ENCODE measurements around the gene MELTF.

The MELTF gene

GRCh38 chr3:196995027-196995426, 34.6 kb downstream of the MELTF start:
- no peak for DNase-seq (ENCODE audit: low spot score)
- no peak for FAIRE-seq

- DNase-seq (ENCODE audit: low spot score) (no peak), FAIRE-seq (no peak)
Observed at GRCh38 chr3:196994056-196994455, 35.6 kb downstream of the MELTF start.

- no peak for DNase-seq (ENCODE audit: low spot score)
- no peak for FAIRE-seq
Observed at GRCh38 chr3:196992461-196993065, 37.1 kb downstream of the MELTF start.

DNA sequence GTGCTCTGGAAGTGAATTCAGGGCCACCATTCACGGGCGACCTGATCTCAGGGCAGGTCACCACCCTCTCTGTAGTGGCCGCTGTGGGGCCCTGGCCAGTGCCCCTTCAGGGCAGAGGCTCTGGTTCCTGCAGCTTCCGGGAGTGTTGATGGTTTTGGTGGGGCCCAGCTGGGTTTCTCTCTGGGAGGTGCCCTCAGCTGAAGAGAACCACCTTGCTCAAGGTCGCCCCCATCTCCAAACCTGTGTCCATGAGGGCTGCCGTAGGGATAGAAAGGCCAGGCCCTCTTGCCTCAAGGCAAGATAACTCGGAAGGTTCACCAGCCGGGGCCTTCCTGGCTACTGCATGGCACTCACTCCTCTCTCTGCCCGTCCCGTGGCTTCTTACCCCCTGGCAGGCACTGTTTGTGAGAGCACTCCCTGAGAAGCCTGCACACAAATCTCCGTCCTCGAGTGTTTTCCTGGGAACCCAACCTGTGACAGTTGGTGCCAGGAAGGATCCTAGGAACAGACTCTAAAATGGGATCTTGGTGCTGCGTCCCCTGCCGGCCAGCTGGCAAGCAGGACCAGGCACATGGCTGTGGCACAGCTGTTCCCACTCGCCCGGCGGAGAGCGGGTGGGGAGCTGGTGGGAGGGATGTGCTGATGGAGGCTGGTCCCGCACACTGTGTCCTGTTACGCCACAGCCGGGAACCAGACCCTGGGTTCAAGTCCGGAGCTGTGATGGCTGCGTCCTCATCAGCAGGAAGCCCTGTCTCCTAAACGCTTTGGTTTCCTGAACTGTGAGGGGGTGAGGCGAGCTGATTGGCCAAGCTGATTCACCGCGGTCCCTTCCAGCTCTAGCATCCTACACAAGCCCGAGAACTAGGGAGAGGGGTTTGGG, 37.8 kb downstream of the MELTF start:
- no peak for FAIRE-seq
- no peak for DNase-seq (ENCODE audit: low spot score)

GRCh38 chr3:196990601-196991007, 39.0 kb downstream of the MELTF start:
- FAIRE-seq (no peak), DNase-seq (ENCODE audit: low spot score) (no peak)

DNA sequence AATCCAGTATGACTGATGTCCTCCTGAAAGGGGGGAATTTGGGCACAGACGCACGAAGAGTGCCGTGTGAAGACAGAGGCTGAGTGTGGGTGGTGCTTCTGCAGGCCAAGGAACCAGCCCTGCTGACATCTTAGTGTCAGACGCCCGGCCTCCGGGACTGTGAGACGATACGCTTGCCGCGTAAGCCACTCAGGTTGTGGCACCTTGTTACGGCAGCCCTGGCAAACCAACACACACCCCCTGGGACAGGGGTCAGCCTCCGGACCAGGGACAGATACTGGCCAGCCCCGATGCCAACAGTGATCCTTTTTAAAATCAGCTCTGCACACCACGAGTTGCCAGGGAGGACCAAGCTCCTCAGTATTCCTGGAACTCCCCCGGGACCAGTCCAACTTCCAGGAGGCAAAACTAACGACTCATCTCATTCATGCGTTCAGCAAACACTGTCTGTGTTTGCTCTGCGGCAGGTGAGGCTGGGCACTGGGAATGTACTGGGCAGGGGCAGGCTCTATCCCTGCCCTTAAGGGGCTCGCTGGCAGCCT, 39.8 kb downstream of the MELTF start:
- DNase-seq (ENCODE audit: low spot score): peak; percentile 57
- FAIRE-seq: peak; percentile 39

GRCh38 chr3:196988241-196989029, 41.2 kb downstream of the MELTF start:
- FAIRE-seq (no peak), DNase-seq (ENCODE audit: low spot score) (no peak)

DNA sequence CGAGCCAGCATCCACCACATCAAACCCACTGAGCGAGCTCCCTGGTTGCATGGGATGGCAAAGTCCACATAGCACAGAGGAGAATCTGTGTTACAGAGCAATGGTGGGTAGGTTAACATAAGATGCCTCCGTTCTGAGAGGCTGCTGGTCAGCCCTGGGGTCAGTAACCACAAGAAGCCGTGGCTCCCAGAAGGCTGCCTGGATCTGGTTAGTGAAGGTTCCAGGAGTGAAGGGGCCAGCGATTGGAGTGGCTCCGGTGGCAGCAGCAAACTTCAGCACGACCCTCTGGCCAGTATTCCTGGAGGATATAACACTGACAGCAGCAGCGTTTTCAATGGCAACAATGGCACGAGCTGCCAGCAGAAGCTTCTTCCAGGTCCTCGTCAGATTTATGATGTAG, 42.6 kb downstream of the MELTF start:
- FAIRE-seq (no peak), DNase-seq (ENCODE audit: low spot score) (no peak)

GRCh38 chr3:196985954-196986885, 43.4 kb downstream of the MELTF start:
- no peak for DNase-seq (ENCODE audit: low spot score)
- peak; percentile 79 for FAIRE-seq

- no peak for FAIRE-seq
- no peak for DNase-seq (ENCODE audit: low spot score)
Observed at GRCh38 chr3:196985298-196985697, 44.3 kb downstream of the MELTF start.

- FAIRE-seq (no peak), DNase-seq (ENCODE audit: low spot score) (no peak)
Observed at GRCh38 chr3:196983186-196983585, 46.4 kb downstream of the MELTF start.

DNA sequence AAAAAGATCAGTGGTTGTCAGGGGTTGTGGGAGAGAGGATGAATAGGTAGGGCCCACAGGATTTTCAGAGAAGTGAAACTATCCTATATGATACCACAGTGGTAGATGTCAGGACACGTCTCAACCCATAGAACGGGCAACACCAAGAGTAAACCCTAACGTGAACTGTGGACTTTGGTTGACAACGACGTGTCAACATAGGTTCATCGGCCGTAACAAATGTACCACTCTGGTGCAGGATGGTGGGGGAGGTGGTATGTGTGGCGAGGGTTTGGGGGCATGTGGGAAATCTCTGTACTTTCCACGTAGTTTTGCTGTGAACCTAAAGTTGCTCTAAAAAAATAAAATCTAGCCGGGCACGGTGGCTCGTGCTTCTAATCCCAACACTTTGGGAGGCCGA, 48.0 kb downstream of the MELTF start:
- FAIRE-seq (no peak), DNase-seq (ENCODE audit: low spot score) (no peak)

DNA sequence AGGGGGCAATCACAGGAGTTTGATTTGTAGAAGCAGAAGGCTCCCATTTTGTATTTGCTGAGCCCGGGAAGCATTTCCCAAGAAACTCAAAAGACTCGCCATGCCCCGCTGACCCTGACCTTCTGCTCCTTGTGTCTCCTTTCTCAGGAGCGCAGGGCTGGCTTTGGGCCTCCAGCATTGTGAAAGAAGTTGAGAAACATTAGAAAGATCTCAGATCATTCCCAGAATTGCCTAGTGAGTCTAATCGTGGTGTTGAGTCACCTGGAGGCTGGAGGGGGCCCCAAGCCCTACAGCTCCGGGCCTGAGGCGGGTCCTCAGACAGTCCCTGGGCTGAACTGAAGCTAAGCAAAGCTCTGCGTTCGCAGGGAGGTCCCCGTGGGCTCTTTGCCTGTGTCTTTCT, 50.1 kb downstream of the MELTF start:
- no peak for DNase-seq (ENCODE audit: low spot score)
- no peak for FAIRE-seq

DNA sequence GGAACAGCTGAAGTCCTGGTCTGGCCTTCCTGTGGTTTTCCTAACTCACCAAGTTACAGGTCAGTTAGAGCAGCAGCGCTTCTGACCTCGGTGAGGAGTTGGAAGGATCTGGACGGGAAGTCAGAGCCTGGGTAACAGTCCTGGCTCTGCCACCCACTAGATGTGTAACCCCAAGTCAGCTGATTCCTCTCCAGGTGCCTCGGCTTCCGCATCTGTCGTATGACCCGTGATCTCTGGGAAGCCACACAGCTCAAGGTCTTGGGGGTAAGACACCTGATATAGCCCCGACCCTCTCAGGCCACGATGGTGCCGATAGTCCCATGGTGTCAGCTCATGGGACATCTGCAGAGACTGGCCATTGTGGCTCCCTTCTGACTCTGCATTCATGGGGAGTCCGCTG, 52.7 kb downstream of the MELTF start:
- FAIRE-seq: no peak
- no peak for DNase-seq (ENCODE audit: low spot score)

- no peak for FAIRE-seq
- no peak for DNase-seq (ENCODE audit: low spot score)
Observed at GRCh38 chr3:196975349-196975748, 54.3 kb downstream of the MELTF start.

- FAIRE-seq (no peak), DNase-seq (ENCODE audit: low spot score) (no peak)
Observed at GRCh38 chr3:196974661-196975060, 55.0 kb downstream of the MELTF start.

- DNase-seq (ENCODE audit: low spot score) (no peak), FAIRE-seq (no peak)
Observed at GRCh38 chr3:196971094-196971698, 58.4 kb downstream of the MELTF start.

- FAIRE-seq: no peak
- DNase-seq (ENCODE audit: low spot score): no peak
Observed at GRCh38 chr3:196970547-196971093, 59.0 kb downstream of the MELTF start.

DNA sequence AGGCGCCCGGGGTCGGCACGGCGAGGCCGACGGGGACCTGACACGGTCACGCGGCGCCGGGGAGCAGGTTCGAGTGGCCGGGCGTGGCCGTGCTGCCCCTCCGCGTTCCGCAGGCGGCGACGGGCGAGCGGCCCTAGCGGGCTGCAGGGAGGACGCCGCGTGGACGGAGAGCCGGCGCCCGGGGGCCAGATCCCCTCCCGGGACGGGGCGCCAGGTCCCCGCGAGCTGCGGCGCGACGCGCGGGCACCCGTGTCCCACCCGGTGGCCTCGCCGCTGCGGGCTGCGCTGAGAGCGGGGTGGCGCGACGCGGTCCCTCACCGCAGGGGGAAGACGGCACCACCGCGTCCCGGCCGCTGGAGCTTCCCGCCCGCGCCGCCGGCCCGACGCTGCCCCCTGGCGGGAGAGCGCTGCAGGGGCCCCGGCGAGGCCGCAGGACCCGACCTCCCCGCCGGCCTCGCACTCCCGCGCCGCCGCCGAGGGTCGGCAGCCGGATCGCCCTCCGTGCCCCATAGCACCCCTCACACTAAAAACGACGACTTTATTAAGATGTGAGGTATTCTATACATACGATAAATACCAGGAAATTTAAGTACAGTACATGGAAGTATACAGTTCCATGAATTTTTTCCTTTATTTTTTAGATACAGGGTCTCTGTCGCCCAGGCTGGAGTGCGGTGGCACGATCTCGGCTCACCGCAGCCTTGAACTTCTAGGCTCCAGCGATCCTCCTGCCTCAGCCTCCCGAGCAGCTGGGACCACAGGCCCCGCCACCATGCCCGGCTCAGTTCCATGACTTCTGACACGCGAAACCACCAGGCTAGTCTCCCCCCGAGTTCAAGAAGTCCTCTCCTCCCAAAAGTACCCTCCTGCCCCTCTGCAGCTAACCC, 59.7 kb downstream of the MELTF start:
- FAIRE-seq (no peak), DNase-seq (ENCODE audit: low spot score) (peak; percentile 13)

Measured in RCC 7860 (cell line).